ENCODE data around the gene TMIGD3.

Gene TMIGD3

DNA sequence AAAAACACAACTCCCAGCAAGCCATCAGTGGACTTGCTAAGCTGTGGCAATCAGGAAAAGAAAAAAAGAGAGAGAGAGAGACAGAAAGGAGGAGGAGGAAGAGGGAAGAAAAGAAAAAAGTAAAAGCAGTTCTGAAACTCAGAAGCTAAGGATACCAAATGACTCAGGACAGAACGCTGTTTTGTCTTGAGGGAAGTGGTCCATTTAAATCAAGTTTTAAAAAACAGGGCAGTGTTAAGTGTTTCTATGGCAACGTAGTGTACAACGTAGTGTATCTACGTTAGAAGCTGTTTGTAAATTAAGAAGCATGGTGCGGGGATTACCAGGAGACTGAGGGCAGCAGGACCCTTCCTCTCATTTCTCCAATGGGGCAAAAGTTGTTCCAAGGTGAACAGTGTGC lies 5.8 kb downstream of the TMIGD3 start:
- no peak overlapping the region for H3K27ac ChIP-seq (replicated peaks)
- H3K27me3 ChIP-seq (ENCODE audit: insufficient read depth, poor library complexity, severe bottlenecking) = no peaks in the 10 kb centered on the region

DNA sequence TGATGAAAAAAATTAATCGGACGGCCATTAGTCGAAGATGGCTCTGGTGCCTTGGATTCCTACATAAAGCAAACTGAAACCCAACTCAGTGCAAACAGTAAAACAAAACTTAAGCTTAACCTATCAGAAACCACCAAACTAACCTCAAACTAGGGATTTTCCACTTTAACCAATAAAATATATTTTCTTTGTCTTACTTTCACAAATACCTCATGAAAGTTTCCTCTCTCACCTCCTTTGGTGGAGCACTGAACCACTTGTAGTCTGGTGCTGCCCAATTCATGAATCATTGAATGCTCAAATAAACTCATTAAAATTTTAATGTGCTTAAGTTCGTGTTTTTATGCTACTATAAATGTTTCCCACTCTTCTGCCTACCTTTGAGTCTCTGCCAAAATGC lies 7.0 kb downstream of the TMIGD3 start:
- H3K27ac ChIP-seq (replicated peaks) = no peak overlapping the region
- no peaks in the 10 kb centered on the region for H3K27me3 ChIP-seq (ENCODE audit: insufficient read depth, poor library complexity, severe bottlenecking)
- no peak for DNase-seq (ENCODE audit: low read depth in 1 of 2, low spot score in 1 of 2)
- H3K4me3 ChIP-seq (replicated peaks; ENCODE audit: insufficient read depth, low read length) = no peak overlapping the region
- TF ChIP-seq POLR2AphosphoS5 (IDR thresholded peaks at IDR 0.05; ENCODE audit: low read depth) = no peak
- TF ChIP-seq, protein P1, sequence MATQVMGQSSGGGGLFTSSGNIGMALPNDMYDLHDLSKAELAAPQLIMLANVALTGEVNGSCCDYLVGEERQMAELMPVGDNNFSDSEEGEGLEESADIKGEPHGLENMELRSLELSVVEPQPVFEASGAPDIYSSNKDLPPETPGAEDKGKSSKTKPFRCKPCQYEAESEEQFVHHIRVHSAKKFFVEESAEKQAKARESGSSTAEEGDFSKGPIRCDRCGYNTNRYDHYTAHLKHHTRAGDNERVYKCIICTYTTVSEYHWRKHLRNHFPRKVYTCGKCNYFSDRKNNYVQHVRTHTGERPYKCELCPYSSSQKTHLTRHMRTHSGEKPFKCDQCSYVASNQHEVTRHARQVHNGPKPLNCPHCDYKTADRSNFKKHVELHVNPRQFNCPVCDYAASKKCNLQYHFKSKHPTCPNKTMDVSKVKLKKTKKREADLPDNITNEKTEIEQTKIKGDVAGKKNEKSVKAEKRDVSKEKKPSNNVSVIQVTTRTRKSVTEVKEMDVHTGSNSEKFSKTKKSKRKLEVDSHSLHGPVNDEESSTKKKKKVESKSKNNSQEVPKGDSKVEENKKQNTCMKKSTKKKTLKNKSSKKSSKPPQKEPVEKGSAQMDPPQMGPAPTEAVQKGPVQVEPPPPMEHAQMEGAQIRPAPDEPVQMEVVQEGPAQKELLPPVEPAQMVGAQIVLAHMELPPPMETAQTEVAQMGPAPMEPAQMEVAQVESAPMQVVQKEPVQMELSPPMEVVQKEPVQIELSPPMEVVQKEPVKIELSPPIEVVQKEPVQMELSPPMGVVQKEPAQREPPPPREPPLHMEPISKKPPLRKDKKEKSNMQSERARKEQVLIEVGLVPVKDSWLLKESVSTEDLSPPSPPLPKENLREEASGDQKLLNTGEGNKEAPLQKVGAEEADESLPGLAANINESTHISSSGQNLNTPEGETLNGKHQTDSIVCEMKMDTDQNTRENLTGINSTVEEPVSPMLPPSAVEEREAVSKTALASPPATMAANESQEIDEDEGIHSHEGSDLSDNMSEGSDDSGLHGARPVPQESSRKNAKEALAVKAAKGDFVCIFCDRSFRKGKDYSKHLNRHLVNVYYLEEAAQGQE (IDR thresholded peaks at IDR 0.05; ENCODE audit: insufficient replicate concordance, low read depth) = no peak
- TF ChIP-seq SPI1 (IDR thresholded peaks at IDR 0.05; ENCODE audit: borderline replicate concordance, low read depth) = no peak
- TF ChIP-seq CTCF (IDR thresholded peaks at IDR 0.05; ENCODE audit: insufficient read depth, low read length) = no peak
- no peak for TF ChIP-seq GABPA (IDR thresholded peaks at IDR 0.05; ENCODE audit: low read depth)

More for the DNA sequence above, 5.8 kb downstream of the TMIGD3 start:
- no peak overlapping the region for H3K4me3 ChIP-seq (replicated peaks; ENCODE audit: insufficient read depth, low read length)
- TF ChIP-seq GABPA (IDR thresholded peaks at IDR 0.05; ENCODE audit: low read depth) (no peak), CTCF (IDR thresholded peaks at IDR 0.05; ENCODE audit: insufficient read depth, low read length) (no peak), POLR2AphosphoS5 (IDR thresholded peaks at IDR 0.05; ENCODE audit: low read depth) (no peak), SPI1 (IDR thresholded peaks at IDR 0.05; ENCODE audit: borderline replicate concordance, low read depth) (no peak)
- TF ChIP-seq, protein P1 (IDR thresholded peaks at IDR 0.05; ENCODE audit: insufficient replicate concordance, low read depth) = no peak
- DNase-seq (ENCODE audit: low read depth in 1 of 2, low spot score in 1 of 2) = no peak

GRCh38 chr1:111491070-111491469 lies 12.4 kb downstream of the TMIGD3 start:
- peak in 1 of 2 experiments; percentile 79 for DNase-seq (ENCODE audit: low read depth in 1 of 2, low spot score in 1 of 2)
- TF ChIP-seq GABPA (IDR thresholded peaks at IDR 0.05; ENCODE audit: low read depth) (no peak), SPI1 (IDR thresholded peaks at IDR 0.05; ENCODE audit: borderline replicate concordance, low read depth) (peak; percentile 58; the same call in 1 of the 2 replicates), POLR2AphosphoS5 (IDR thresholded peaks at IDR 0.05; ENCODE audit: low read depth) (peak; percentile 78)
- Histone ChIP-seq H3K4me3 (replicated peaks; ENCODE audit: insufficient read depth, low read length) (no peak overlapping the region), H3K27ac (replicated peaks) (peak overlapping the region; percentile 85), H3K27me3 (ENCODE audit: insufficient read depth, poor library complexity, severe bottlenecking) (no peaks in the 10 kb centered on the region)

DNA sequence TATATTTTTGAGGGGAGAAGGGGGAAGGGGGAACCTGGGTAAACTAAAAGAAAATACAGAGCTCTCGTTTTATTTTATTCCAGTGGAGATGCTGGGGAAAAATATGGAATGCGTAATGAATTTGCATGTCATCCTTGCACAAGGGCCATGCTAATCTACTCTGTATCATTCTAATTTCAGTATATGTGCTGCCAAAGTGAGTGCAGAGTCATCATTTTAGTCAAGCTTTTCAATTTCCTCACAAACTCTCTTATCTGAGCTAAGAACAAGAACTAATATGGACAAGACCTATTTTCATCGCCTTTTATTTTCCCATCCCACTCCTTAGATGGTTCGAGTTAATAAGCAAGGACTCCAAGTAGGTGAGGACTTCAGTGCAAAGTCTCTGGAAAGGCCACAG lies 13.2 kb downstream of the TMIGD3 start:
- no peak for DNase-seq (ENCODE audit: low read depth in 1 of 2, low spot score in 1 of 2)
- Histone ChIP-seq H3K4me3 (replicated peaks; ENCODE audit: insufficient read depth, low read length) (no peak overlapping the region), H3K27me3 (ENCODE audit: insufficient read depth, poor library complexity, severe bottlenecking) (no peaks in the 10 kb centered on the region), H3K27ac (replicated peaks) (peak overlapping the region; percentile 85)
- TF ChIP-seq POLR2AphosphoS5 (IDR thresholded peaks at IDR 0.05; ENCODE audit: low read depth) = no peak
- TF ChIP-seq SPI1 (IDR thresholded peaks at IDR 0.05; ENCODE audit: borderline replicate concordance, low read depth) = no peak
- no peak for TF ChIP-seq GABPA (IDR thresholded peaks at IDR 0.05; ENCODE audit: low read depth)
- TF ChIP-seq CTCF (IDR thresholded peaks at IDR 0.05; ENCODE audit: insufficient read depth, low read length) = no peak
- TF ChIP-seq, protein P1 (IDR thresholded peaks at IDR 0.05; ENCODE audit: insufficient replicate concordance, low read depth) = no peak

Data from HL-60 (cell line).